HG03060 (cell line): ENCODE results near the gene ARHGAP33.
A peak's percentile ranks its signal among the peaks of the same experiment; 100 is the strongest.
"Not testable (repeated sequence)": the region's sequence is repeated elsewhere in the genome, so short reads cannot be mapped to it uniquely, and the experiment has no call there.

Experiments used
- ATAC-seq: cut with Tn5 transposase; IDR thresholded peaks from one replicate; pipeline ENCODE4 v1.9.1; 2021; ENCODE audit warnings: low read depth, moderate number of reproducible peaks; ENCODE audit not compliant: unreplicated experiment

ARHGAP33 gene

GRCh38 chr19:35754370-35755130, 20.8 kb upstream of the ARHGAP33 start:
- no peak for ATAC-seq

DNA sequence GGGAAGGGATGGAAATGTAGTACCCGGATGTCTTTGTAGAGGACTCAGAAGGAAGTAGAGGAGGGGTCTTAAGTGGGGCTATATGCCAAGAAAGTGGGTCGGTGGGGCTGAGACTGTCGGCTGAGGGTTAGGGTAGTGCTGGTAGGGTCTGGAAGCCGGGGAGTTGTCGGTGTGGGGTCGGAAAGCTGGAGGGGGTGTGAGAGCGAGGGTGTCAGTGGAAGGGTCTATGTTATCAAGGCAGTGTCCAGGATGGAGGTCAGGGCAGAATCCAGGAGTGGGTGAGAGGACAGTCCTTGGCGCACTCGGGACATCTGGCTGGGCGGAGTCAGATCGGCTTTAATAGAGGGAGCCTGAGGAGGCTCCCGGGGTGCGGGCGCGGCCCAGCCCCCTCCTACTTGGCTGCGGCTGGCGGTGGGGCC, 20.2 kb upstream of the ARHGAP33 start:
- ATAC-seq, result no peak

- ATAC-seq, result no peak
Measured at GRCh38 chr19:35755550-35756376, 19.6 kb upstream of the ARHGAP33 start.

DNA sequence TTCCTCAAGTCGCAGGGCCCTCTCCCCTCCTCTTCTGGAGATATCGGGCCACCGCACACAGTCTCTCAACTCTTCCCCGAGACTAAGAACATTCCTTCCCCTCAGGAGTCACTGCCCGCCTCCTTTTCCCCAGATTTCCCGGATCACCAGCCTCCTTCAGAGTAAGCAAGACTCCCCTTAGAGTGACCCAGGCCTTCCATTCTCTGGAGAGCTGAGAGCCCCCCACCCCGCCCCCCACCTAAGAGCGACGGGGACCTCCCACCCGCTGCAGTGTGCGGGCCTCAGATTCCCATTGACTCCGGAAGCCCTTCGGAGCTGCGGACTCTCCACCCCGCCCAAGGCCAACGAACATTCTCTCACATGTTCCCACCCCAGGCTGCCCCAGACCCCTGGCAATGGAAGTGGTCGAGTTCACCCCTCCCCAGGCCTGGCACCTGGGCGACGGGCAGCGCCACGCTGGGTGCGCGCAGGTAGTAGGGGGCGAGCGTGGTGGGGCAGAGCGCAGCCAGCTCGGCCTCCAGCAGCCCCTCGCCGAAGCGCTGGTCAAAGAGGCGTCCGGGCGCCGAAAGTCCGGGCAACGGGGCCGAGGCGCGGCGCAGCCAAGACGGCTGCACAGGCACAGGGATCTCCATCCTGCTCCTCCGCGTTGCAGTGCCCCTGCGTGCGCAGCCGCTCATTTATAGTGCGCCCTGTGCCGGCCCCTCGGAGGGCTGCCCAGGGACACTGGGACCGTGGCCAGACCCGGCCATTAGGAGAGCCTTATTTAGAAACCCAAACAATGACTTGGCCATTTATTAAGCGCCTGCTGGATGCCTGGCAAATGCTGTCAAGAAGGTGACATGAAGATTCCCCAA, 18.8 kb upstream of the ARHGAP33 start, which contains the start of gene HSPB6:
HSPB6 (minus strand) TSS at position 653 of the 854 bp plus-strand sequence; CDS start at position 632, 21 bp downstream.
- ATAC-seq, result no peak

DNA sequence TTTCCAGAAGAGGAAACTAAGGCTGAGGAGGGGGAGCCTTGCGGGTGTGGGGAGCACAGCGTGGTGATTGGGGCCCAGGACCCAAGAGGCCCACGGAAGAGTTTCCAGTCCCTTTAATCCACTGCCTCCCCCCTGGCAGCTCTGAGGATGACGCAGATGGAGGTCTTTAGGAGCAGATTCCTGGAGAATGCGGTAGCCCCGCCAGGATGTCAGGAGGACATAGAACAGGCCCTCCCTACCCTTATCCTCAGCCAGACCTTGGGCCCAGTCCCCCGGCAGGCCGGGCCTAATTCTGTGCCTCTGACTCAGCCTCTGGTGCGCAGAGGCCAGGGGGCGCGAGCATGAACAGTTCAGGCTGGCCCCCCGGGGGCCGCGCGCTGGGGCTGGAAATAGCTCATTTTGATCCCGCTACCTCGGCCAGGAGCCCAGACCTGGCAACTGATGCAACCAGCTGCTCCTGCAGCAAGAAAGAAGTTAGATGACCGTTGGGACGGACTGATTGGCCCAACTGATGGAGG, 18.1 kb upstream of the ARHGAP33 start:
- ATAC-seq, result no peak

- peak; percentile 94 for ATAC-seq
Measured at GRCh38 chr19:35757749-35758608, 17.4 kb upstream of the ARHGAP33 start, which contains the start of gene PROSER3. Gene PROSER3 (plus strand): TSS chr19:35758176. CDS start chr19:35758216, 40 bp downstream.

GRCh38 chr19:35759697-35760096, 15.7 kb upstream of the ARHGAP33 start:
- ATAC-seq, result no peak

GRCh38 chr19:35760711-35761349, 14.5 kb upstream of the ARHGAP33 start:
- ATAC-seq, result no peak

DNA sequence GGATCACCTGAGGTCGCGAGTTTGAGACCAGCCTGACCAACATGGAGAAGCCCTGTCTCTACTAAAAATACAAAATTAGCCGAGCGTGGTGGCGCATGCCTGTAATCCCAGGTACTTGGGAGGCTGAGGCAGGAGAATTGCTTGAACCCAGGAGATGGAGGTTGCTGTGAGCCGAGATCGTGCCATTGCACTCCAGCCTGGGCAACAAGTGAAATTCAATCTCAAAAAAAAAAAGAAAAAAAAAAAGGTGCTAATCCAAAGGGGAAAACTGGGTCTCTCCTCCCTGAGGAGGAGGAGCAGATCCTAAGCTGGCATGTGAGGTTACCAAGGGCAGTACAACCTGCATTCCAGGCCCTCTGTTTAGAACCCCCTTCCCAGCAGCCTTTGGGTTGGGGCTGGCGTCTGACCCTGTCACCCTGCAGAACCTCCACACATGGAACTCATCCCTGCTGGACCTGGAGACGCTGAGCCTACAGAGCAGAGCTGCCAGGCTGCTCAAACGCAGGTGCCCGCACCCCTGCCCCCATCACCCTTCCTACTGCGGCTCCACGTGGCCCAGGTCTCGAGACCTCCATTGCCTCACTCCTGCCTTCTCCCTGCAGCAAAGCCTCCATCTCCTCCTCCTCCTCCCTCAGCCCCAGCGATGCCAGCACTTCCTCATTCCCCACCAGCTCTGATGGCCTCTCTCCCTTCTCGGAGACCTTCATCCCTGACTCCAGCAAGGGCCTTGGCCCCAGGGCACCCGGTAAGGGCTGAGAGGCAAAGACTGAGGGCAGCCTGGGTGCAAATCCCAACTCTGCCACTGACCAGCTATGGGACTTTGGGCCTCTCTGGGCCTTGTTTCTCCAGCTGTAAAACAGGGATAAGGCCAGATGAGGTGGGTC, 10.7 kb upstream of the ARHGAP33 start:
- no peak for ATAC-seq

DNA sequence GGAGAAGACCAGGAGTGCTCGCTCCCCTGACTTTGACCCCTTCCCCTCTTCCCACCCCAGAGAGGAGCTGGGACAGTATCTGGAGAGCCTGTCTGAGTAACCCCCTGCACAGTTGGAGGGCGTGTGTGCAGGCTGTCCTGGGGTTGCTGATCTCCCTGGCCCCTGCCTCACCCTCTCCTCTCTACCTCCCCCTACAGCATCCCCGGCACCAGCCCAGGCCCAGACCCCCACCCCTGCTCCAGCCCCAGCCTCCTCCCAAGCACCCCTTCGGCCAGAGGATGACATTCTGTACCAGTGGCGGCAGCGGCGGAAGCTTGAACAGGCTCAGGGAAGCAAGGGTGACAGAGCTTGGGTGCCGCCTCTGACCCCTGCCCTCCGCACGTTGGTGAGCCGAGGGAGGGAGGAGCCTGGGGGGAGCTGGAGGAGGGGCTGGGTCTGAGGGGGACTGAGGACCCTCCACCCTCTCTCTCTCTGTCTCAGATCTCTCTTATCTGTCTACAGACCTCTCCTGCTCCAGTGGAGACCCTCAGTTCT, 8.7 kb upstream of the ARHGAP33 start:
- no peak for ATAC-seq

DNA sequence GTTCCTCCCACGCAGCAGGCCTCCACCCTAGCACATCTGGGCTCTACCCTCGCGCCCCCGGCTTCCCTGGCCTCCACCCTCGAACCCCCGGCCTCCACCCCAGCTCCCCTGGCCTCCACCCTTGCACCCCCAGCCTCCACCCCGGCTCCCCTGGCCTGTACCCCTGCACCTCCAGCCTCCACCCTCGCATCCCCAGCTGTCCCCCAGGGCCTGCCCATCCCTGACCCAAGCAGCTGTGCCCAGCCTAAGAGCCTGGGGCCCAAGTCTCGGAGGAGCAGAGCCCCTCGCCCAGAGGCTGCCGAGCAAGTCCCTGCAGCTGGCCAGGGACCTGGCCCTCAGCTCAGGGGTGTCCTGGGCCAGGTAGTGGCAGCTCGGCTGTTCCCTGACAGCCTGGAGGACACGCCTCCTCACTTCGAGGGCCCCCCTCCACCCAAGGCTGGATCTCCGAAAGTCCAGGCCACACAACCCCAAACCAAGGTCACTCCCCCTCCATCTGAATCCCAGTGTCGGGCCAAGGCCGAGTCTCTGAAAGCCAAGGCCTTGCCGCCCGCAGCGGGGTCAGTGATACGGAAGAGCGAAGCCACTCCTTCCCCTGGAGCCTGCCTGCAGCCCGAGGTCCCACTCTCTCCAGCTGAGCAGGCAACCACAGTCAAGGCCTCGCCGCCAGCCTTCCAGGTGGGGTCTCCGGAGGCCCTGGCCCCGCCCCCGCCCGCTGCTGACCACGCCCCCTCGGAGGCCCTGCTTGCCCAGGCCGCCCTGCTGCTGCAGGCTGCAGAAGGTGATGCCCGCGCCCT, 7.9 kb upstream of the ARHGAP33 start:
- ATAC-seq, result no peak

GRCh38 chr19:35768082-35768421, 7.3 kb upstream of the ARHGAP33 start:
- no peak for ATAC-seq

DNA sequence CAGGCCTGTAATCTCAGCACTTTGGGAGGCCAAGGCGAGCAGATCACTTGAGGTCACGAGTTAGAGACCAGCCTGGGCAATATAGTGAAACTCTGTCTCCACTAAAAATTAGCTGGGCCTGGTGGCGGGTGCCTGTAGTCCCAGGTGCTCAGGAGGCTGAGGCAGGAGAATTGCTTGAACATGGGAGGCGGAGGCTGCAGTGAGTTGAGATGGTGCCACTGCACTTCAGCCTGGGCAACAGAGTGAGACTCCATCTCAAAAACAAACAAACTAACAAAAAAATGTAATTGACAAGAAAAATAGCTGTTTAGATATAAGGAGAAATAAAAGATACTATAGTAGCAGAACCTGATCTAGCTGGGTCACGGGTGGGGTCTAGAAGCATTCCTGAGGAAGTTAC, 3.0 kb upstream of the ARHGAP33 start:
- ATAC-seq, result not testable (repeated sequence)

- ATAC-seq, result no peak
Measured at GRCh38 chr19:35773020-35773806, 2.2 kb upstream of the ARHGAP33 start.

DNA sequence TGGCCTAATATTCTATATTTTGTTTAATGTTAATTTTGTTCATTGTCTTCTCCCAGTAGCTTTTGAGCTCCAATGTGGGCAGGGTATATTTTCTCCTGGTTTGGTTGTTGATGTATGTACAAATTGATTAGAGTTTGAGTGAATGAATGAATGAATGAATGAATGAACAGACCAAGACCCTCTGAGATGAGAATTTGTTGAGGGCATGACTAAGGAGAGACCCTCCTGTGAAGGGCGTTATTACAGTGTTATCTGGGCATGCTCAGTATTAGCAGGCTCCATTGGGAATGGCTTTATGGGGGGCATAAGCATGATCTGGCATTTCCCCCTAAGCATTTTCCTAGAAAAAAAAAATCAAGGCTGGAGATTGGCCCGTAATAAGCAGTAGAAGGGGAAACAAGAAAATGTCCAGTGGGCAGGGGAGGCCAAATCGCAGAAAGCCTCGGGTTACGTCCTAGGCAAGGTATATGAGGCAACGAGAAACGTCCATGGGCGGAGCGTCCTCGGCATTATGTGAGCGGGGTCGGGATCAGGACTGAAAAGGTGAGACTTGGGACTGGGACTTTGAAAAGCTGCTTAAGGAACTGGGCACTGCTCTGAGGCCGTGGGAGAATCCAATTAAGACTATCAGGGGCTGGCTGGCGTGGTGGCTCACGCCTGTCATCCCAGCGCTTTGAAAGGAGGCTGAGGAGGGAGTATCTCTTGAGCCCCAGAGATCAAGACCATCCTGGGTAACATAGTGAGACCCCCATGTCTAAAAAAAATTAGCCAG, 904 bp upstream of the ARHGAP33 start:
- no peak for ATAC-seq

DNA sequence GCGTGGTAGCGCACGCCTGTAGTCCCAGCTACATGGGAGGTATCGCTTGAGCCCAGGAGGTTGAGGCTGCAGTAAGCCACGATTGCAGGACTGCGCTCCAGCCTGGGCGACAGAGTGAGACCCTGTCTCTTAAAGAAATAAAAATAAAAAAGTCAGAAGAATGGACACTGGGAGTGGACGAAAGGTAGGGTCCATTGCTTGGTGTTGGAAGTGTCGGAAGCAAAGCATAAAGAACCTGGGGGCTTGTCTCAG, 392 bp upstream of the ARHGAP33 start:
- ATAC-seq, result no peak
